A673 (cell line): ENCODE measurements around the gene ADGRG7.

ENCODE experiments used
- EZH2 ChIP-seq: fragments of 200-600 bp; sonication (generic); IDR thresholded peaks from 2 replicates; pipeline ENCODE4 v1.6.1; 2017; ENCODE audit warnings: borderline replicate concordance, low read depth, mild to moderate bottlenecking, mixed read lengths, antibody characterized with exemption, low read length; ENCODE audit not compliant: poor library complexity, severe bottlenecking
- TF ChIP-seq, protein P1 (sequence below): fragments of 300-800, 200-600 bp; sonication (generic); conservative IDR thresholded peaks from 2 replicates; pipeline ENCODE4 v1.5.1; 2017; ENCODE audit warnings: low read depth, mild to moderate bottlenecking, antibody characterized with exemption, low read length, moderate library complexity, mixed read lengths

- TF ChIP-seq, protein P1, sequence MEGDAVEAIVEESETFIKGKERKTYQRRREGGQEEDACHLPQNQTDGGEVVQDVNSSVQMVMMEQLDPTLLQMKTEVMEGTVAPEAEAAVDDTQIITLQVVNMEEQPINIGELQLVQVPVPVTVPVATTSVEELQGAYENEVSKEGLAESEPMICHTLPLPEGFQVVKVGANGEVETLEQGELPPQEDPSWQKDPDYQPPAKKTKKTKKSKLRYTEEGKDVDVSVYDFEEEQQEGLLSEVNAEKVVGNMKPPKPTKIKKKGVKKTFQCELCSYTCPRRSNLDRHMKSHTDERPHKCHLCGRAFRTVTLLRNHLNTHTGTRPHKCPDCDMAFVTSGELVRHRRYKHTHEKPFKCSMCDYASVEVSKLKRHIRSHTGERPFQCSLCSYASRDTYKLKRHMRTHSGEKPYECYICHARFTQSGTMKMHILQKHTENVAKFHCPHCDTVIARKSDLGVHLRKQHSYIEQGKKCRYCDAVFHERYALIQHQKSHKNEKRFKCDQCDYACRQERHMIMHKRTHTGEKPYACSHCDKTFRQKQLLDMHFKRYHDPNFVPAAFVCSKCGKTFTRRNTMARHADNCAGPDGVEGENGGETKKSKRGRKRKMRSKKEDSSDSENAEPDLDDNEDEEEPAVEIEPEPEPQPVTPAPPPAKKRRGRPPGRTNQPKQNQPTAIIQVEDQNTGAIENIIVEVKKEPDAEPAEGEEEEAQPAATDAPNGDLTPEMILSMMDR = no peak
- TF ChIP-seq EZH2 = no peak
Observed at GRCh38 chr3:100656945-100657344, 47.5 kb downstream of the ADGRG7 start.
